T47D (cell line): Measurements from ENCODE around the gene FKBP2.

Experiments
- DNase-seq, 2 experiments: peaks; one replicate each; pipeline versions ENCODE4 v3.0.0 to v3.0.0-alpha.2; 2011 to 2012; ENCODE audit warnings: low read depth in 1 of 2, low spot score in 1 of 2
- JUND ChIP-seq: IDR thresholded peaks from 2 replicates; pipeline ENCODE4 v1.6.1; 2012; ENCODE audit warnings: low read depth
- in situ Hi-C: cut with HindIII; loops from 2 replicates; pipeline ENCODE4 v1.10.0; 2016; ENCODE audit warnings: low sequenced_read_pairs, low pct_unique_long_range_greater_than_20kb

The FKBP2 gene

GRCh38 chr11:64284962-64285884 lies 44.3 kb downstream of the FKBP2 start, which contains the start of gene GPR137:
Gene GPR137, plus strand, starts transcription at chr11:64285848. Its CDS starts 677 bp downstream, at chr11:64286525.
- in situ Hi-C loops = no loop called here
- DNase-seq = peak; percentile 86 to 90
- TF ChIP-seq JUND = no peak

- TF ChIP-seq JUND = no peak
- in situ Hi-C loops = no loop called here
- DNase-seq = peak; percentile 72 to 77
Measured at GRCh38 chr11:64285885-64286800, 45.2 kb downstream of the FKBP2 start.

- no peak for DNase-seq
- in situ Hi-C loops = no loop called here
Measured at GRCh38 chr11:64286801-64287159, 45.9 kb downstream of the FKBP2 start.

GRCh38 chr11:64287676-64288352 lies 46.9 kb downstream of the FKBP2 start:
- in situ Hi-C loops = no loop called here
- TF ChIP-seq JUND = no peak
- no peak for DNase-seq

More at GRCh38 chr11:64286801-64287159, 45.9 kb downstream of the FKBP2 start:
- no peak for TF ChIP-seq JUND

GRCh38 chr11:64288353-64288750 lies 47.5 kb downstream of the FKBP2 start:
- no peak for DNase-seq
- in situ Hi-C loops = no loop called here
- TF ChIP-seq JUND = no peak

- no peak for TF ChIP-seq JUND
- in situ Hi-C loops = no loop called here
Measured at GRCh38 chr11:64289002-64289564, 48.2 kb downstream of the FKBP2 start.

GRCh38 chr11:64290352-64291261 lies 49.7 kb downstream of the FKBP2 start:
- in situ Hi-C loops = no loop called here
- no peak for TF ChIP-seq JUND
- DNase-seq = no peak

More at GRCh38 chr11:64289002-64289564, 48.2 kb downstream of the FKBP2 start:
- DNase-seq = no peak

GRCh38 chr11:64291262-64291751 lies 50.4 kb downstream of the FKBP2 start, which contains the start of gene KCNK4:
Gene KCNK4, plus strand, starts transcription at chr11:64291302. Its CDS starts 1,717 bp downstream, at chr11:64293019.
- in situ Hi-C loops = no loop called here
- no peak for DNase-seq
- TF ChIP-seq JUND = no peak

- no peak for TF ChIP-seq JUND
- in situ Hi-C loops = no loop called here
- DNase-seq = no peak
Measured at GRCh38 chr11:64291752-64292459, 51.0 kb downstream of the FKBP2 start.

- DNase-seq = no peak
- in situ Hi-C loops = no loop called here
- no peak for TF ChIP-seq JUND
Measured at GRCh38 chr11:64292460-64293254, 51.8 kb downstream of the FKBP2 start.
